Ovary (tissue), 3 donors: ENCODE data around the gene MAS1L.

ENCODE experiments used
- CTCF ChIP-seq, 3 donors: fragments of 450-650 bp in 2 of 3; fragments of 200-600 bp in 1 of 3; IDR thresholded peaks; one replicate each; pipeline versions ENCODE4 v1.5.1 to v1.8.0; 2016 to 2022; ENCODE audit warnings: antibody characterized with exemption in 3 of 3, mild to moderate bottlenecking in 1 of 3
- EP300 ChIP-seq: sonication (generic); formaldehyde crosslinking; IDR thresholded peaks from one replicate; pipeline ENCODE4 v1.6.1; 2017; ENCODE audit warnings: antibody characterized with exemption
- donor health status: DM: no; HTN: no; CAD: no.

- TF ChIP-seq CTCF (IDR thresholded peaks at IDR 0.05) = no peak
- TF ChIP-seq EP300 = no peak
Observed at GRCh38 chr6:29479560-29479959, 8.2 kb downstream of the MAS1L start.
